DND-41 (cell line): Measurements from ENCODE around the gene MRPL54.

Experiments used
- CTCF ChIP-seq: IDR thresholded peaks from 2 replicates; pipeline ENCODE4 v1.5.1; 2012; ENCODE audit warnings: borderline replicate concordance, low read length, moderate library complexity, mild to moderate bottlenecking; ENCODE audit not compliant: poor library complexity, severe bottlenecking; ENCODE audit errors: extremely low read depth
- EZH2 ChIP-seq: IDR thresholded peaks from 3 replicates; pipeline ENCODE4 v1.6.1; 2012; ENCODE audit warnings: borderline replicate concordance, low read depth, mild to moderate bottlenecking, moderate library complexity, low read length, inconsistent platforms; ENCODE audit not compliant: severe bottlenecking

- no peak for TF ChIP-seq CTCF
- TF ChIP-seq EZH2: no peak
These were observed 46.3 kb upstream of the MRPL54 start for GRCh38 chr19:3716147-3716668.
